ENCODE results near the gene FAM3A. TPM values are rescaled to one million over a fixed set of nuclear protein-coding genes. Genes with fewer than 3 reads are reported as not detected.

The FAM3A gene
- total RNA-seq, 4 donors from 2014 or later = 62.7 to 112 (median 72.5) TPM

DNA sequence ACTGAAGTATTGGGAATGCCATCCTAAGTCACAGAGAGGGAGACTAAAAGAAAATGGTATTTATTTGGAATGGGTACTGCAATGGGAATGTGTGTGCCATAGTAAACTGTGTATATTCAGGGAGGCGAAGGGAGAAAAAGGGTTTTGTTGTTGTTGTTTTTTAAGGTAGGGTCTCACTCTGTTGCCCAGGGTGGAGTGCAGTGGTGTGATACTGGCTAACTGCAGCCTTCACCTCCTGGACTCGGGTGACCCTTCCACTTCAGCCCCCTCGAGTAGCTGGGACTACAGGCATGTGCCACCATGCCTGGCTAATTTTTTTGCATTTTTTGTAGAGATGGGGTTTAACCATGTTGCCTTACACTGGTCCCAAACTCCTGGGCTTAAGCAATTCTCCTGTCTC is 21.3 kb downstream of the FAM3A start:
- in situ Hi-C loops (cut with MboI; ENCODE audit: low pct_ligation_motif_present in 1 of 4, low pct_unique_long_range_greater_than_20kb in 1 of 4, low sequenced_read_pairs in 3 of 4) (no loop called here), intact Hi-C loops (cut with DNase I; ENCODE audit: low total_unique reads) (no loop called here)
- Histone ChIP-seq H3K27ac (no peak overlapping the region), H3K9me3 (no peaks in the 10 kb centered on the region), H3K27me3 (no peaks in the 10 kb centered on the region), H3K4me3 (no peak overlapping the region), H3K36me3 (no peaks in the 10 kb centered on the region), H3K4me1 (peaks cover 0 to under 1% (median under 1%) of the 10 kb centered on the region in 4 donors)
- TF ChIP-seq POLR2A (IDR thresholded peaks at IDR 0.05) = no peak
- TF ChIP-seq POLR2AphosphoS5 (IDR thresholded peaks at IDR 0.05) = no peak
- TF ChIP-seq EP300 (IDR thresholded peaks at IDR 0.05; ENCODE audit: low read depth) = no peak
- no peak for TF ChIP-seq CTCF (IDR thresholded peaks at IDR 0.05)
- no peak for DNase-seq
- WGBS, 2 donors (ENCODE audit: low coverage in 1 of 2) = 69% methylated on average over 3 of the region's 3 CpGs; no CpG with 5 or more reads in 1 of the 2 donors

DNA sequence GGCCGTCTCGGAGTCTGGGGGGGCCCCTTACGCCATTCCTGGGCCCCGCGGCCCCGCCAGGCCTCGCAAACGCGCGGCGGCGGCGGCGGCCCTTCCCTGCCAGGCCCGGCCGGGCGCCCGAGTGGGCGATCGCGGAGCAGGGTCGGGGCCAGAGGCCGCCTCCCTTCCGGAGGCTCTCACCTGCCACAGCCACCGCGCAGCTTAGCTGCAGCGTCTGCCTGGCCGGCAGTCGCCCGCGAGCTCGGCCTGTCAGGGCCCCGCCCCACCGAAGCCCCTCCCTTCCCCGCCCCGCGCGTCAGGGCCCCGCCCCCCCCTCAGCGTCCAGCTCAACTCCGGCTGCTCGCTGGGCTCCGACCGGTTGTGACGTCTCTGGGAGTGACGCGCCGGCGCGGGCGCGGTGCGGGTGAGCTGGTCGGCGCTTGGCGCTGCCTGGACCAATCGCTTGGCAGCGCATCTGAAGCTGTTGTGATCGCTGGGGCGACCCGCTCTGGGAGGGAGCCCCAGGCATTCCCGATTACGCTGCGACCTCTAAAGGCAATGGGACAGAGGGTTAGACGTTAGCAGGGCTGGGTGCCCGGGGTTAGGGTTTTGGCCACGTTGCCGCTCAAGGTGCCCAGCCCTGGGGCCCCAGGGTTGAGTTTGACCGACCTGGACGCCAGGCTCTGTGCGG is 25.5 kb downstream of the FAM3A start, which contains the start of gene SLC10A3:
SLC10A3 (minus strand) TSS at position 216 of the 670 bp plus-strand sequence. CDS start 1,689 bp downstream, outside the sequence.
- Histone ChIP-seq H3K27ac (peak within 1 kb of the TSS; percentile 93 to 99 (median 96)), H3K4me3 (peak within 1 kb of the TSS; percentile 50 to 79 (median 61)), H3K36me3 (no peaks in the 10 kb centered on the region), H3K9me3 (no peaks in the 10 kb centered on the region), H3K4me1 (peaks cover 0 to 16% (median 10%) of the 10 kb centered on the region in 4 donors), H3K27me3 (no peaks in the 10 kb centered on the region)
- intact Hi-C loops (cut with DNase I; ENCODE audit: low total_unique reads) (no loop called here), in situ Hi-C loops (cut with MboI; ENCODE audit: low pct_ligation_motif_present in 1 of 4, low pct_unique_long_range_greater_than_20kb in 1 of 4, low sequenced_read_pairs in 3 of 4) (no loop called here)
- 0 to 33% methylated on average over 1 to 49 of the region's 71 CpGs for WGBS, 2 donors (ENCODE audit: low coverage in 1 of 2)
- DNase-seq = peak; percentile 94
- no peak for TF ChIP-seq EP300 (IDR thresholded peaks at IDR 0.05; ENCODE audit: low read depth)
- TF ChIP-seq POLR2AphosphoS5 (IDR thresholded peaks at IDR 0.05) = peak; percentile 88 to 93 (median 91)
- TF ChIP-seq CTCF (IDR thresholded peaks at IDR 0.05) = no peak
- TF ChIP-seq POLR2A (IDR thresholded peaks at IDR 0.05) = peak; percentile 90

GRCh38 chrX:154490021-154490413 is 26.0 kb downstream of the FAM3A start:
- in situ Hi-C loops (cut with MboI; ENCODE audit: low pct_ligation_motif_present in 1 of 4, low pct_unique_long_range_greater_than_20kb in 1 of 4, low sequenced_read_pairs in 3 of 4) = no loop called here
- TF ChIP-seq EP300 (IDR thresholded peaks at IDR 0.05; ENCODE audit: low read depth) (no peak), POLR2A (IDR thresholded peaks at IDR 0.05) (no peak), POLR2AphosphoS5 (IDR thresholded peaks at IDR 0.05) (no peak), CTCF (IDR thresholded peaks at IDR 0.05) (no peak)

DNA sequence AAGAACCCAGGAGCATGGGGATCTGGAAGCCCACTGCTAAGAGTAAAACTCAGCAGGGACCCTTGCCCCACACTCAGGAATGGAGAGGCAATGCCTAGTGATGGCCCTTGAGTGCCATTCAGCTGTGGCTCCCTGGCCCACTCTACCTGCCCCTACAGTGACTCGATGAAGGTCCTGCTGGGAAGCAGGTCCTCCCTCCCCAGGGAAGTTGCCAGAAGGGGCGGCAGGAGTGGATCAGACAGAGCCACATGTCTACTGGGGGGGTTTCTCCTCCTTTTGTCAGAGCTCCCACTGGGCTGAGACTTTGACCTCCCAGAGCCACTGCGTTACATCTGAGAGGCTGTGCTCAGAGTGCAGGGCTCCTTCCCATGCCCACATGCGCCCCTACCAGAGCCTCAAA is 26.9 kb downstream of the FAM3A start:
- TF ChIP-seq CTCF (IDR thresholded peaks at IDR 0.05) (no peak), EP300 (IDR thresholded peaks at IDR 0.05; ENCODE audit: low read depth) (no peak), POLR2AphosphoS5 (IDR thresholded peaks at IDR 0.05) (no peak), POLR2A (IDR thresholded peaks at IDR 0.05) (no peak)
- Histone ChIP-seq H3K27me3 (no peaks in the 10 kb centered on the region), H3K27ac (peak overlapping the region; percentile 93 to 99 (median 96)), H3K9me3 (no peaks in the 10 kb centered on the region), H3K4me1 (peaks cover 8 to 27% (median 13%) of the 10 kb centered on the region in 4 donors), H3K4me3 (peak overlapping the region in 1 of 4 donors; percentile 70), H3K36me3 (no peaks in the 10 kb centered on the region)
- in situ Hi-C loops (cut with MboI; ENCODE audit: low pct_ligation_motif_present in 1 of 4, low pct_unique_long_range_greater_than_20kb in 1 of 4, low sequenced_read_pairs in 3 of 4) = no loop called here
- intact Hi-C loops (cut with DNase I; ENCODE audit: low total_unique reads) = no loop called here
- DNase-seq = no peak
- 93% methylated on average over 4 of the region's 4 CpGs; no CpG with 5 or more reads in 1 of the 2 donors for WGBS, 2 donors (ENCODE audit: low coverage in 1 of 2)

More at GRCh38 chrX:154490021-154490413, 26.0 kb downstream of the FAM3A start:
- Histone ChIP-seq H3K36me3 (no peaks in the 10 kb centered on the region), H3K27ac (peak overlapping the region; percentile 93 to 99 (median 96)), H3K9me3 (no peaks in the 10 kb centered on the region), H3K27me3 (no peaks in the 10 kb centered on the region), H3K4me3 (peak overlapping the region; percentile 50 to 79 (median 61)), H3K4me1 (peaks cover 4 to 22% (median 13%) of the 10 kb centered on the region in 4 donors)
- intact Hi-C loops (cut with DNase I; ENCODE audit: low total_unique reads) = no loop called here
- DNase-seq = peak; percentile 30
- WGBS, 2 donors (ENCODE audit: low coverage in 1 of 2) = 34% methylated on average over 13 of the region's 19 CpGs; no CpG with 5 or more reads in 1 of the 2 donors

All from transverse colon (tissue), 4 donors.